CD4-positive, alpha-beta T cell (primary cell): ENCODE results near the gene SLC43A1. TPM values are rescaled to one million over a fixed set of nuclear protein-coding genes. Genes with fewer than 3 reads are reported as not detected.

ENCODE experiments used
- ATAC-seq: fragments of 200-7000 bp; cut with Tn5 transposase; one replicate; pipeline ENCODE4 v1.10.0; 2022; ENCODE audit warnings: mild to moderate bottlenecking; ENCODE audit not compliant: poor library complexity
- CTCF ChIA-PET: fragments of 350-600 bp; sonication (Branson Sonifier 250); formaldehyde crosslinking; loops from one replicate; lab custom pipeline; 2021; ENCODE audit warnings: antibody characterized with exemption, inconsistent platforms; lab: Charles Lee
- POLR2A ChIA-PET: fragments of 350-600 bp; sonication (Branson Sonifier 250); formaldehyde crosslinking; loops from one replicate; lab custom pipeline; 2021; ENCODE audit warnings: antibody characterized with exemption, inconsistent platforms; lab: Charles Lee
- DNase-seq, 14 experiments: peaks; one replicate each; pipeline ENCODE4 v3.0.0-alpha.2; 2013 to 2020; ENCODE audit warnings: mixed read lengths in 2 of 14
- H3K27ac ChIP-seq, 2 donors: one replicate each; pipeline versions ENCODE4 v1.5.1 to v1.7.0; 2013; ENCODE audit warnings: low read length in 2 of 2, low read depth in 1 of 2, mild to moderate bottlenecking in 1 of 2
- H3K27me3 ChIP-seq, 2 experiments: 1 replicate in 1 of 2; 2 replicates in 1 of 2; pipeline versions ENCODE4 v1.6.1 to v1.7.0; 2013; ENCODE audit warnings: low read length in 2 of 2, control low read depth in 1 of 2, mild to moderate bottlenecking in 1 of 2, moderate library complexity in 1 of 2; ENCODE audit not compliant: insufficient read depth in 2 of 2, control insufficient read depth in 1 of 2
- H3K36me3 ChIP-seq: one replicate; pipeline ENCODE4 v1.6.1; 2013; ENCODE audit warnings: low read length, control low read depth; ENCODE audit not compliant: insufficient read depth
- H3K4me1 ChIP-seq: one replicate; pipeline ENCODE4 v1.6.1; 2013; ENCODE audit warnings: low read length, control low read depth; ENCODE audit not compliant: insufficient read depth
- H3K4me3 ChIP-seq: one replicate; pipeline ENCODE4 v1.5.1; 2013; ENCODE audit warnings: mild to moderate bottlenecking, low read length, moderate library complexity
- H3K9me3 ChIP-seq, 2 experiments: 1 replicate in 1 of 2; 2 replicates in 1 of 2; pipeline versions ENCODE4 v1.6.1 to v1.7.0; 2013; ENCODE audit warnings: low read length in 2 of 2, mild to moderate bottlenecking in 2 of 2, control low read depth in 1 of 2, moderate library complexity in 1 of 2; ENCODE audit not compliant: control insufficient read depth in 1 of 2, insufficient read depth in 1 of 2
- H3K27ac Mint-ChIP-seq: one replicate; pipeline ENCODE4 v1.8.0; 2020; ENCODE audit warnings: mixed read lengths
- H3K27me3 Mint-ChIP-seq: one replicate; pipeline ENCODE4 v1.8.0; 2021; ENCODE audit warnings: mixed read lengths
- H3K36me3 Mint-ChIP-seq: one replicate; pipeline ENCODE4 v1.8.0; 2021; ENCODE audit warnings: low read depth, mixed read lengths
- H3K4me1 Mint-ChIP-seq: one replicate; pipeline ENCODE4 v1.8.0; 2021; ENCODE audit warnings: low read depth, mixed read lengths
- H3K4me3 Mint-ChIP-seq: one replicate; pipeline ENCODE4 v1.8.0; 2020; ENCODE audit warnings: mild to moderate bottlenecking, mixed read lengths
- H3K9me3 Mint-ChIP-seq: one replicate; pipeline ENCODE4 v1.8.0; 2020; ENCODE audit warnings: mixed read lengths
- intact Hi-C, 2 experiments: fragments of 100-400 bp; cut with DNase I in 1 of 2; cut with micrococcal nuclease in 1 of 2; formaldehyde crosslinking; loops; one replicate each; pipeline versions ENCODE4 v1.15.1 to v1.9.0; 2023 to 2025; cut with DNase I, micrococcal nuclease
- total RNA-seq, 174 experiments: library from RNA in 2 of 174; stranded (reverse) in 2 of 174; gene quantifications; one replicate each; pipeline ENCODE4 v1.2.3 and lab custom pipeline; 2021 to 2026
- TF ChIP-seq, protein P1 (sequence below): fragments of 200-600 bp; IDR thresholded peaks from one replicate; pipeline ENCODE4 v1.8.0; 2022; ENCODE audit warnings: antibody characterized with exemption, mild to moderate bottlenecking

The SLC43A1 gene
- total RNA-seq, 2 experiments from 2014 or later = 3.1 to 4.2 TPM

- peak overlapping the region; percentile 83 for H3K4me3 Mint-ChIP-seq
- peaks cover 55% of the 10 kb centered on the region for H3K27me3 Mint-ChIP-seq
- DNase-seq = no peak
- ChIA-PET CTCF (interaction anchor here (0.6 to 3.0 kb wide), 24 partner anchors 15 to 342 kb away, joined by 3 to 26 read pairs (median 4); partner anchors contain the start of genes P2RX3, SLC43A1 and UBE2L6), POLR2A (interaction anchor here (0.5 to 3.0 kb wide), 10 partner anchors 15 to 184 kb away, joined by 3 to 16 read pairs (median 4); partner anchors contain the start of genes SLC43A3 and TIMM10)
- intact Hi-C loops = loop anchor here (1.0 to 10.0 kb wide), 9 partner anchors 23 to 1067 kb away; partner anchors contain the start of gene SLC43A3 (in 1 of the 2)
- peaks cover 42% of the 10 kb centered on the region for H3K4me1 ChIP-seq
- H3K9me3 ChIP-seq = no peaks in the 10 kb centered on the region
- no peaks in the 10 kb centered on the region for H3K36me3 ChIP-seq
- peaks cover 33 to 37% of the 10 kb centered on the region in 2 experiments for H3K27me3 ChIP-seq
- TF ChIP-seq, protein P1, sequence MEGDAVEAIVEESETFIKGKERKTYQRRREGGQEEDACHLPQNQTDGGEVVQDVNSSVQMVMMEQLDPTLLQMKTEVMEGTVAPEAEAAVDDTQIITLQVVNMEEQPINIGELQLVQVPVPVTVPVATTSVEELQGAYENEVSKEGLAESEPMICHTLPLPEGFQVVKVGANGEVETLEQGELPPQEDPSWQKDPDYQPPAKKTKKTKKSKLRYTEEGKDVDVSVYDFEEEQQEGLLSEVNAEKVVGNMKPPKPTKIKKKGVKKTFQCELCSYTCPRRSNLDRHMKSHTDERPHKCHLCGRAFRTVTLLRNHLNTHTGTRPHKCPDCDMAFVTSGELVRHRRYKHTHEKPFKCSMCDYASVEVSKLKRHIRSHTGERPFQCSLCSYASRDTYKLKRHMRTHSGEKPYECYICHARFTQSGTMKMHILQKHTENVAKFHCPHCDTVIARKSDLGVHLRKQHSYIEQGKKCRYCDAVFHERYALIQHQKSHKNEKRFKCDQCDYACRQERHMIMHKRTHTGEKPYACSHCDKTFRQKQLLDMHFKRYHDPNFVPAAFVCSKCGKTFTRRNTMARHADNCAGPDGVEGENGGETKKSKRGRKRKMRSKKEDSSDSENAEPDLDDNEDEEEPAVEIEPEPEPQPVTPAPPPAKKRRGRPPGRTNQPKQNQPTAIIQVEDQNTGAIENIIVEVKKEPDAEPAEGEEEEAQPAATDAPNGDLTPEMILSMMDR = peak; percentile 63
- H3K27ac Mint-ChIP-seq = no peak overlapping the region
- H3K4me1 Mint-ChIP-seq = peaks cover 35% of the 10 kb centered on the region
- peak; percentile 27 for ATAC-seq
- no peaks in the 10 kb centered on the region for H3K36me3 Mint-ChIP-seq
- H3K9me3 Mint-ChIP-seq = no peaks in the 10 kb centered on the region
- H3K27ac ChIP-seq = no peak overlapping the region
- H3K4me3 ChIP-seq = no peak overlapping the region
Measured at GRCh38 chr11:57457643-57458023, 57.9 kb downstream of the SLC43A1 start.

DNA sequence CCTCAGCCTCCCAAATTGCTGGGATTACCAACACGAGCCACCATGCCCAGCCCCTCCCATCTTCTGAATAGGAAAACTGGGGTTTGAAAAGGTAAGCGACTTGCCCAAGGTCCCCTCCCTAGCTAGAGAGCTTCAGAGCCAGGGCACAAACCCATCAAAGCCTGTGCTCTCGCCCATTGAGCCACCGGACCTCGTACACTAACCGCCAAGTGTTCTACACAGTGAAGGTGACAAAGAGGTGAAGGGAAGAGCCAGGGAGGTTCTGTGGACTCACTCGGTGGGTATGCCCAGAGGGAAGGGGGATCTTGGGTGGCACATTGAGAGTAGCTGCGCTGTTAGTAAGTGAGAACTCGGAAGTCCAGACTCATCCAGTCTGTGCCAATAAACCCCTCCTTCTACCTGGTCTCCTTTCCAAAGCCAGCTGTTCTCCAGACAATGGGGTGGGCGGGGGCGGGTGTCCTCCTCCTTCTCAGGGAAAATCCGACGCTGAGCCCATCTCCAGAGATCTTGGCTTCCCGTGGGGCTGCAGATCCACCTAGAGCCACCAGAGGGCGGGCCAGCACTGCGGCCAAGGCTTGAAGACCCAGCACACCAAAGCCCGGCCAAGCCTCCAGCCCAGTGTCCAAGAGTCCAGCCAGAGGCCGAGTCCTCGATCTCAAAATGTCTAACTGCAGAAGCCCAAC lies 58.4 kb downstream of the SLC43A1 start:
- Mint-ChIP-seq H3K27me3 (peaks cover 51% of the 10 kb centered on the region), H3K4me3 (peak overlapping the region; percentile 83), H3K9me3 (no peaks in the 10 kb centered on the region), H3K4me1 (peaks cover 32% of the 10 kb centered on the region), H3K36me3 (no peaks in the 10 kb centered on the region), H3K27ac (no peak overlapping the region)
- H3K27me3 ChIP-seq = peaks cover 33 to 36% of the 10 kb centered on the region in 2 experiments
- ATAC-seq = peak; percentile 62
- ChIA-PET CTCF (interaction anchor here (0.6 to 3.0 kb wide), 20 partner anchors 18 to 342 kb away, joined by 3 to 26 read pairs (median 6); partner anchors contain the start of genes P2RX3, SLC43A1 and UBE2L6), POLR2A (interaction anchor here (0.5 to 3.0 kb wide), 8 partner anchors 15 to 184 kb away, joined by 3 to 16 read pairs (median 7); partner anchors contain the start of genes SLC43A3 and TIMM10)
- peaks cover 42% of the 10 kb centered on the region for H3K4me1 ChIP-seq
- intact Hi-C loops = loop anchor here (1.0 to 10.0 kb wide), 6 partner anchors 26 to 1068 kb away; partner anchors contain the start of gene SLC43A3 (in 1 of the 2)
- H3K27ac ChIP-seq = no peak overlapping the region
- TF ChIP-seq, protein P1 = peak; percentile 98
- no peaks in the 10 kb centered on the region for H3K9me3 ChIP-seq
- no peaks in the 10 kb centered on the region for H3K36me3 ChIP-seq
- no peak overlapping the region for H3K4me3 ChIP-seq
- peak; percentile 50 to 85 (median 66) for DNase-seq

- Mint-ChIP-seq H3K36me3 (no peaks in the 10 kb centered on the region), H3K27ac (no peak overlapping the region), H3K27me3 (peaks cover 34% of the 10 kb centered on the region), H3K9me3 (no peaks in the 10 kb centered on the region), H3K4me1 (peaks cover 16% of the 10 kb centered on the region), H3K4me3 (no peak overlapping the region)
- POLR2A ChIA-PET = no interaction called here
- DNase-seq = no peak
- Histone ChIP-seq H3K36me3 (no peaks in the 10 kb centered on the region), H3K27me3 (peaks cover 12 to 21% of the 10 kb centered on the region in 2 experiments), H3K4me1 (peaks cover 18% of the 10 kb centered on the region), H3K4me3 (no peak overlapping the region), H3K27ac (no peak overlapping the region), H3K9me3 (no peaks in the 10 kb centered on the region)
- CTCF ChIA-PET = no interaction called here
- ATAC-seq = no peak
- intact Hi-C loops = loop anchor here (10.0 kb wide), 3 partner anchors 109 to 1071 kb away; no protein-coding TSS in a partner anchor
- TF ChIP-seq, protein P1 = no peak
Measured at GRCh38 chr11:57453543-57454177, 61.8 kb downstream of the SLC43A1 start.
